Measurements from ENCODE around the gene LYPD6B.
A peak's percentile ranks its signal among the peaks of the same experiment; 100 is the strongest.

Gene LYPD6B

GRCh38 chr2:149047118-149047517 lies 8.6 kb downstream of the LYPD6B start:
- H3K9me3 ChIP-seq (ENCODE audit: control insufficient read depth, low read length), result peaks cover 45% of the 10 kb centered on the region
- DNase-seq (ENCODE audit: low read depth), result no peak
- H3K27me3 ChIP-seq (replicated peaks; ENCODE audit: control insufficient read depth, insufficient read depth, low read length), result peaks cover 4% of the 10 kb centered on the region
- H3K4me1 ChIP-seq (ENCODE audit: control insufficient read depth, insufficient read depth, low read length), result peaks cover 9% of the 10 kb centered on the region
- H3K9ac ChIP-seq (ENCODE audit: low read length), result no peak overlapping the region
- no peaks in the 10 kb centered on the region for H3K36me3 ChIP-seq (ENCODE audit: control insufficient read depth, insufficient read depth, low read length, severe bottlenecking)
- H3K4me3 ChIP-seq (ENCODE audit: low read length), result no peak overlapping the region

- H3K27me3 ChIP-seq (replicated peaks; ENCODE audit: control insufficient read depth, insufficient read depth, low read length), result peaks cover 8% of the 10 kb centered on the region
- peaks cover 43% of the 10 kb centered on the region for H3K9me3 ChIP-seq (ENCODE audit: control insufficient read depth, low read length)
- H3K4me1 ChIP-seq (ENCODE audit: control insufficient read depth, insufficient read depth, low read length), result peaks cover 9% of the 10 kb centered on the region
- H3K36me3 ChIP-seq (ENCODE audit: control insufficient read depth, insufficient read depth, low read length, severe bottlenecking), result no peaks in the 10 kb centered on the region
- DNase-seq (ENCODE audit: low read depth), result no peak
- no peak overlapping the region for H3K9ac ChIP-seq (ENCODE audit: low read length)
- no peak overlapping the region for H3K4me3 ChIP-seq (ENCODE audit: low read length)
Observed at GRCh38 chr2:149049142-149049541, 10.6 kb downstream of the LYPD6B start.

- H3K4me3 ChIP-seq (ENCODE audit: low read length), result no peak overlapping the region
- peaks cover 9% of the 10 kb centered on the region for H3K4me1 ChIP-seq (ENCODE audit: control insufficient read depth, insufficient read depth, low read length)
- H3K36me3 ChIP-seq (ENCODE audit: control insufficient read depth, insufficient read depth, low read length, severe bottlenecking), result no peaks in the 10 kb centered on the region
- H3K9ac ChIP-seq (ENCODE audit: low read length), result no peak overlapping the region
- DNase-seq (ENCODE audit: low read depth), result peak; percentile 61
- peaks cover 33% of the 10 kb centered on the region for H3K9me3 ChIP-seq (ENCODE audit: control insufficient read depth, low read length)
- peaks cover 11% of the 10 kb centered on the region for H3K27me3 ChIP-seq (replicated peaks; ENCODE audit: control insufficient read depth, insufficient read depth, low read length)
Observed at GRCh38 chr2:149050188-149050587, 11.7 kb downstream of the LYPD6B start.

GRCh38 chr2:149055751-149056150 lies 17.3 kb downstream of the LYPD6B start:
- peaks cover 31% of the 10 kb centered on the region for H3K27me3 ChIP-seq (replicated peaks; ENCODE audit: control insufficient read depth, insufficient read depth, low read length)
- H3K36me3 ChIP-seq (ENCODE audit: control insufficient read depth, insufficient read depth, low read length, severe bottlenecking), result no peaks in the 10 kb centered on the region
- H3K4me1 ChIP-seq (ENCODE audit: control insufficient read depth, insufficient read depth, low read length), result no peaks in the 10 kb centered on the region
- no peak overlapping the region for H3K9ac ChIP-seq (ENCODE audit: low read length)
- no peak overlapping the region for H3K4me3 ChIP-seq (ENCODE audit: low read length)
- no peaks in the 10 kb centered on the region for H3K9me3 ChIP-seq (ENCODE audit: control insufficient read depth, low read length)
- DNase-seq (ENCODE audit: low read depth), result peak; percentile 34

GRCh38 chr2:149056541-149057255 lies 18.2 kb downstream of the LYPD6B start:
- Histone ChIP-seq H3K4me3 (ENCODE audit: low read length) (no peak overlapping the region), H3K27me3 (replicated peaks; ENCODE audit: control insufficient read depth, insufficient read depth, low read length) (peaks cover 33% of the 10 kb centered on the region), H3K9me3 (ENCODE audit: control insufficient read depth, low read length) (no peaks in the 10 kb centered on the region), H3K36me3 (ENCODE audit: control insufficient read depth, insufficient read depth, low read length, severe bottlenecking) (no peaks in the 10 kb centered on the region), H3K4me1 (ENCODE audit: control insufficient read depth, insufficient read depth, low read length) (no peaks in the 10 kb centered on the region), H3K9ac (ENCODE audit: low read length) (no peak overlapping the region)
- DNase-seq (ENCODE audit: low read depth), result no peak

- Histone ChIP-seq H3K27me3 (replicated peaks; ENCODE audit: control insufficient read depth, insufficient read depth, low read length) (peaks cover 33% of the 10 kb centered on the region), H3K4me3 (ENCODE audit: low read length) (no peak overlapping the region), H3K4me1 (ENCODE audit: control insufficient read depth, insufficient read depth, low read length) (no peaks in the 10 kb centered on the region), H3K9ac (ENCODE audit: low read length) (no peak overlapping the region), H3K36me3 (ENCODE audit: control insufficient read depth, insufficient read depth, low read length, severe bottlenecking) (no peaks in the 10 kb centered on the region), H3K9me3 (ENCODE audit: control insufficient read depth, low read length) (no peaks in the 10 kb centered on the region)
- no peak for DNase-seq (ENCODE audit: low read depth)
Observed at GRCh38 chr2:149057401-149057800, 18.9 kb downstream of the LYPD6B start.

- Histone ChIP-seq H3K9me3 (ENCODE audit: control insufficient read depth, low read length) (no peaks in the 10 kb centered on the region), H3K9ac (ENCODE audit: low read length) (no peak overlapping the region), H3K36me3 (ENCODE audit: control insufficient read depth, insufficient read depth, low read length, severe bottlenecking) (no peaks in the 10 kb centered on the region), H3K4me1 (ENCODE audit: control insufficient read depth, insufficient read depth, low read length) (no peaks in the 10 kb centered on the region), H3K27me3 (replicated peaks; ENCODE audit: control insufficient read depth, insufficient read depth, low read length) (peaks cover 32% of the 10 kb centered on the region), H3K4me3 (ENCODE audit: low read length) (no peak overlapping the region)
- no peak for DNase-seq (ENCODE audit: low read depth)
Observed at GRCh38 chr2:149058936-149059335, 20.4 kb downstream of the LYPD6B start.

GRCh38 chr2:149059822-149060221 lies 21.3 kb downstream of the LYPD6B start:
- Histone ChIP-seq H3K9ac (ENCODE audit: low read length) (no peak overlapping the region), H3K4me1 (ENCODE audit: control insufficient read depth, insufficient read depth, low read length) (no peaks in the 10 kb centered on the region), H3K4me3 (ENCODE audit: low read length) (no peak overlapping the region), H3K36me3 (ENCODE audit: control insufficient read depth, insufficient read depth, low read length, severe bottlenecking) (no peaks in the 10 kb centered on the region), H3K9me3 (ENCODE audit: control insufficient read depth, low read length) (no peaks in the 10 kb centered on the region), H3K27me3 (replicated peaks; ENCODE audit: control insufficient read depth, insufficient read depth, low read length) (peaks cover 30% of the 10 kb centered on the region)
- DNase-seq (ENCODE audit: low read depth), result no peak

- no peak for DNase-seq (ENCODE audit: low read depth)
- Histone ChIP-seq H3K9me3 (ENCODE audit: control insufficient read depth, low read length) (no peaks in the 10 kb centered on the region), H3K9ac (ENCODE audit: low read length) (no peak overlapping the region)
Observed at GRCh38 chr2:149061133-149061745, 22.7 kb downstream of the LYPD6B start.

GRCh38 chr2:149062531-149062930 lies 24.0 kb downstream of the LYPD6B start:
- Histone ChIP-seq H3K27me3 (replicated peaks; ENCODE audit: control insufficient read depth, insufficient read depth, low read length) (peaks cover 15% of the 10 kb centered on the region), H3K4me3 (ENCODE audit: low read length) (no peak overlapping the region), H3K36me3 (ENCODE audit: control insufficient read depth, insufficient read depth, low read length, severe bottlenecking) (no peaks in the 10 kb centered on the region), H3K9ac (ENCODE audit: low read length) (no peak overlapping the region), H3K4me1 (ENCODE audit: control insufficient read depth, insufficient read depth, low read length) (no peaks in the 10 kb centered on the region), H3K9me3 (ENCODE audit: control insufficient read depth, low read length) (no peaks in the 10 kb centered on the region)
- no peak for DNase-seq (ENCODE audit: low read depth)

More at GRCh38 chr2:149061133-149061745, 22.7 kb downstream of the LYPD6B start:
- no peaks in the 10 kb centered on the region for H3K36me3 ChIP-seq (ENCODE audit: control insufficient read depth, insufficient read depth, low read length, severe bottlenecking)
- no peak overlapping the region for H3K4me3 ChIP-seq (ENCODE audit: low read length)
- H3K4me1 ChIP-seq (ENCODE audit: control insufficient read depth, insufficient read depth, low read length), result no peaks in the 10 kb centered on the region
- H3K27me3 ChIP-seq (replicated peaks; ENCODE audit: control insufficient read depth, insufficient read depth, low read length), result peaks cover 24% of the 10 kb centered on the region

- H3K36me3 ChIP-seq (ENCODE audit: control insufficient read depth, insufficient read depth, low read length, severe bottlenecking), result no peaks in the 10 kb centered on the region
- H3K4me3 ChIP-seq (ENCODE audit: low read length), result no peak overlapping the region
- peaks cover 9% of the 10 kb centered on the region for H3K27me3 ChIP-seq (replicated peaks; ENCODE audit: control insufficient read depth, insufficient read depth, low read length)
- no peaks in the 10 kb centered on the region for H3K4me1 ChIP-seq (ENCODE audit: control insufficient read depth, insufficient read depth, low read length)
- no peak overlapping the region for H3K9ac ChIP-seq (ENCODE audit: low read length)
- DNase-seq (ENCODE audit: low read depth), result no peak
- no peaks in the 10 kb centered on the region for H3K9me3 ChIP-seq (ENCODE audit: control insufficient read depth, low read length)
Observed at GRCh38 chr2:149063177-149063576, 24.7 kb downstream of the LYPD6B start.
